Loucy (cell line): ENCODE results near the gene KRABD2.

ENCODE experiments used
- H2AFZ ChIP-seq: fragments of 200-600 bp; sonication (generic); 2 replicates; pipeline ENCODE4 v1.6.0; 2016; ENCODE audit warnings: antibody characterized with exemption, mild to moderate bottlenecking, low read length, moderate library complexity
- H3F3A ChIP-seq: fragments of 200-600 bp; 2 replicates; pipeline ENCODE4 v1.6.0; 2016; ENCODE audit warnings: antibody characterized with exemption, low read depth, mild to moderate bottlenecking
- H3K27me3 ChIP-seq: fragments of 200-600 bp; sonication (generic); 2 replicates; pipeline ENCODE4 v1.6.1; 2014; ENCODE audit warnings: low read length, mild to moderate bottlenecking; ENCODE audit not compliant: insufficient read depth, poor library complexity, severe bottlenecking
- H3K36me3 ChIP-seq: fragments of 200-600 bp; sonication (generic); 2 replicates; pipeline ENCODE4 v1.6.1; 2016; ENCODE audit warnings: low read length; ENCODE audit not compliant: insufficient read depth
- H3K4me1 ChIP-seq: fragments of 200-600 bp; sonication (generic); 2 replicates; pipeline ENCODE4 v1.5.1; 2014; ENCODE audit warnings: low read length, mild to moderate bottlenecking; ENCODE audit not compliant: insufficient read depth, poor library complexity, severe bottlenecking
- H3K4me2 ChIP-seq: fragments of 200-600 bp; sonication (generic); 2 replicates; pipeline ENCODE4 v1.6.0; 2014; ENCODE audit warnings: antibody characterized with exemption, low read length, low read depth, mild to moderate bottlenecking; ENCODE audit not compliant: poor library complexity, severe bottlenecking
- H3K4me3 ChIP-seq: fragments of 200-600 bp; sonication (generic); 2 replicates; pipeline ENCODE4 v1.5.1; 2014; ENCODE audit warnings: low read length, mild to moderate bottlenecking, mixed read lengths; ENCODE audit not compliant: poor library complexity, severe bottlenecking
- H3K79me2 ChIP-seq: fragments of 200-600 bp; sonication (generic); 2 replicates; pipeline ENCODE4 v1.6.1; 2014; ENCODE audit warnings: low read length; ENCODE audit not compliant: insufficient read depth
- H3K9ac ChIP-seq: fragments of 200-600 bp; sonication (generic); 2 replicates; pipeline ENCODE4 v1.6.0; 2014; ENCODE audit warnings: mild to moderate bottlenecking, low read depth, low read length, moderate library complexity; ENCODE audit not compliant: poor library complexity, severe bottlenecking
- H3K9me2 ChIP-seq: fragments of 200-600 bp; sonication (generic); replicated peaks from 2 replicates; pipeline ENCODE4 v1.6.1; 2016; ENCODE audit warnings: low read depth, low read length, mixed read lengths
- H3K9me3 ChIP-seq: fragments of 200-600 bp; sonication (generic); 2 replicates; pipeline ENCODE4 v1.6.1; 2014; ENCODE audit warnings: mild to moderate bottlenecking, antibody characterized with exemption, low read length, low read depth; ENCODE audit not compliant: insufficient read depth
- H4K20me1 ChIP-seq: fragments of 200-600 bp; sonication (generic); 2 replicates; pipeline ENCODE4 v1.6.0; 2014; ENCODE audit warnings: antibody characterized with exemption, low read length, mild to moderate bottlenecking; ENCODE audit not compliant: insufficient read depth, poor library complexity, severe bottlenecking
- EZH2phosphoT487 ChIP-seq: fragments of 200-600 bp; IDR thresholded peaks from 2 replicates; pipeline ENCODE4 v1.6.1; 2018; ENCODE audit warnings: antibody characterized with exemption, mild to moderate bottlenecking, moderate library complexity, borderline replicate concordance
- TF ChIP-seq, protein P1 (sequence below): fragments of 200-600 bp; sonication (generic); conservative IDR thresholded peaks from 2 replicates; pipeline ENCODE4 v1.5.1; 2014; ENCODE audit warnings: mild to moderate bottlenecking, antibody characterized with exemption, low read length

The KRABD2 gene

DNA sequence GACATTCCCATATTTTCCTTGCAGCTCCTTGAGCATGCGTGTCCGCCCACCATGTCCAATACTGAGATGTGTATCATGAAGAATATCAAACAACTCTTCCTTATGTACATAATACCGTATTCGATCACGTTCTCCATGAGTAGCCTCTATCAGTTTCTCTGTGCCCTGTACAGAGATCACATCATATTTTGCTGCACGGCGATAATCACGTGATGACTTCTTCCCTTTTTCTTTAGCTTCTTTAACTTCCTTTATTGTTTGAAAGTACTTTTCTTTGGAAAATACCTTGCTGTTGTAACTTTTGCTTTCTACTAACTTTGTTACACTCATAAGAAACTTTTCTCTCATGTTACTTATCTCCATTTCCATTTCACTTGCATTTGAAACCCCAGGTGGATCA lies 6.6 kb downstream of the KRABD2 start:
- Histone ChIP-seq H3K4me3 (no peak overlapping the region), H3K4me1 (no peaks in the 10 kb centered on the region), H3K27me3 (no peaks in the 10 kb centered on the region), H3K79me2 (no peaks in the 10 kb centered on the region), H3K9me3 (no peaks in the 10 kb centered on the region), H3K4me2 (no peak overlapping the region), H3F3A (no peaks in the 10 kb centered on the region), H3K9ac (no peak overlapping the region), H4K20me1 (no peaks in the 10 kb centered on the region), H3K36me3 (no peaks in the 10 kb centered on the region), H2AFZ (no peak overlapping the region), H3K9me2 (no peaks in the 10 kb centered on the region)
- no peak for TF ChIP-seq EZH2phosphoT487
- TF ChIP-seq, protein P1, sequence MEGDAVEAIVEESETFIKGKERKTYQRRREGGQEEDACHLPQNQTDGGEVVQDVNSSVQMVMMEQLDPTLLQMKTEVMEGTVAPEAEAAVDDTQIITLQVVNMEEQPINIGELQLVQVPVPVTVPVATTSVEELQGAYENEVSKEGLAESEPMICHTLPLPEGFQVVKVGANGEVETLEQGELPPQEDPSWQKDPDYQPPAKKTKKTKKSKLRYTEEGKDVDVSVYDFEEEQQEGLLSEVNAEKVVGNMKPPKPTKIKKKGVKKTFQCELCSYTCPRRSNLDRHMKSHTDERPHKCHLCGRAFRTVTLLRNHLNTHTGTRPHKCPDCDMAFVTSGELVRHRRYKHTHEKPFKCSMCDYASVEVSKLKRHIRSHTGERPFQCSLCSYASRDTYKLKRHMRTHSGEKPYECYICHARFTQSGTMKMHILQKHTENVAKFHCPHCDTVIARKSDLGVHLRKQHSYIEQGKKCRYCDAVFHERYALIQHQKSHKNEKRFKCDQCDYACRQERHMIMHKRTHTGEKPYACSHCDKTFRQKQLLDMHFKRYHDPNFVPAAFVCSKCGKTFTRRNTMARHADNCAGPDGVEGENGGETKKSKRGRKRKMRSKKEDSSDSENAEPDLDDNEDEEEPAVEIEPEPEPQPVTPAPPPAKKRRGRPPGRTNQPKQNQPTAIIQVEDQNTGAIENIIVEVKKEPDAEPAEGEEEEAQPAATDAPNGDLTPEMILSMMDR, result no peak

DNA sequence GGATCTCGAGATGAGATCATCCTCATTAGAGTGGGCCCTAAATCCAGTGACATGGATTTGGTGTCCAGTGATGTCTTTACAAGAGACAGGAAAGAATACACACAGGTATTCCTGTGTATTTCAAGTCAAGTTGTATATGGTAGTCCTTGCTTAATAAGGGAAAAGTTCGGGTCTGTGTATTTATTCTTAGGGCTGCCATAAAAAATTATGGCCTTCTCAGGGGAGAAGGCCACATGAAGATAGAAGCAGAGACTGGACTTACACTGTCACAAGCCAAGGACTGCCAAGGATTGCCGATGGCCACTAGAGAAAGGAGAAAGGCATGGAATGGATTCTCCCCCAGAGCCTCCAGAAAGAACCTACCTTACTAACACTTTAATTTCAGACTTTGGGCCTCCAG lies 8.3 kb downstream of the KRABD2 start:
- Histone ChIP-seq H3K27me3 (no peaks in the 10 kb centered on the region), H3K9me3 (no peaks in the 10 kb centered on the region), H3K4me2 (no peak overlapping the region), H3K4me1 (no peaks in the 10 kb centered on the region), H3K36me3 (no peaks in the 10 kb centered on the region), H3F3A (no peaks in the 10 kb centered on the region), H3K9ac (no peak overlapping the region), H3K9me2 (no peaks in the 10 kb centered on the region), H2AFZ (no peak overlapping the region), H4K20me1 (no peaks in the 10 kb centered on the region), H3K4me3 (no peak overlapping the region), H3K79me2 (no peaks in the 10 kb centered on the region)
- TF ChIP-seq EZH2phosphoT487, result no peak
- TF ChIP-seq, protein P1, result no peak

DNA sequence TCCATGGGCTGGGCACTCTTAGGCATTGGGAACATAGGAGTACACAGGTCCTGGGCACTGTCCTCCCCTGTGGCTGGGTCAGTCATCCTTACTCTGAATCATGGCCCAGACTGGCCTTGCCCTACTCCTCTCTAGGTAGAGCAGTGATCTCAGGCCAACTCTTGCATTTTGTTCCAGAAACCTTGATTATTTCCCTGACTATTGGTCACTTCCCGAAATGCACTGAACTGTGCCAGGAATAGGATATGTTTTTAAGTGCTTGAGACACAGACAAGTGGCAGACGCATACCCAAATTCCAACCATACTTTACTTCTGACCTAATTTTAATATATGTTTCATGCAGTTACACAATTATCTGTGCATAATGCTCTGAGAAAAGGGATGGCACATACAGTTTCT lies 10.3 kb downstream of the KRABD2 start:
- Histone ChIP-seq H3K9me2 (no peaks in the 10 kb centered on the region), H3K9me3 (no peaks in the 10 kb centered on the region), H3K4me2 (no peak overlapping the region), H3K4me3 (no peak overlapping the region), H3K4me1 (no peaks in the 10 kb centered on the region), H3K9ac (no peak overlapping the region), H3K79me2 (no peaks in the 10 kb centered on the region), H3K36me3 (no peaks in the 10 kb centered on the region), H3F3A (no peaks in the 10 kb centered on the region), H4K20me1 (no peaks in the 10 kb centered on the region), H2AFZ (no peak overlapping the region), H3K27me3 (no peaks in the 10 kb centered on the region)
- TF ChIP-seq, protein P1, result no peak
- TF ChIP-seq EZH2phosphoT487, result no peak
